Heart right ventricle (tissue), 16 donors: ENCODE measurements around the gene LGR6. TPM values are rescaled to one million over a fixed set of nuclear protein-coding genes. Genes with fewer than 3 reads are reported as not detected.

Source experiments
- ATAC-seq, 8 donors: fragments of 200-7000 bp; cut with Tn5 transposase; one replicate each; pipeline ENCODE4 v1.9.1; 2020; ENCODE audit warnings: mild to moderate bottlenecking in 8 of 8, moderate library complexity in 8 of 8, moderate number of reproducible peaks in 1 of 8
- DNase-seq, 2 donors: peaks; one replicate each; pipeline ENCODE4 v3.0.0-alpha.2; 2020
- H3K27ac ChIP-seq, 10 donors: fragments of 200-600 bp; sonication (generic) in 2 of 10; one replicate each; pipeline versions ENCODE4 v1.5.0 to v1.8.0; 2020 to 2022; ENCODE audit warnings: mild to moderate bottlenecking in 3 of 10
- H3K27me3 ChIP-seq, 7 donors: fragments of 200-600 bp; one replicate each; pipeline ENCODE4 v1.8.0; 2021 to 2022; ENCODE audit warnings: mild to moderate bottlenecking in 2 of 7
- H3K36me3 ChIP-seq, 9 donors: fragments of 200-600 bp; sonication (generic) in 1 of 9; one replicate each; pipeline versions ENCODE4 v1.5.0 to v1.8.0; 2020 to 2022; ENCODE audit warnings: mild to moderate bottlenecking in 2 of 9
- H3K4me1 ChIP-seq, 9 donors: fragments of 200-600 bp; sonication (generic) in 1 of 9; one replicate each; pipeline versions ENCODE4 v1.5.0 to v1.8.0; 2020 to 2022; ENCODE audit warnings: mild to moderate bottlenecking in 4 of 9
- H3K4me3 ChIP-seq, 10 donors: fragments of 200-600 bp; sonication (generic) in 2 of 10; one replicate each; pipeline versions ENCODE4 v1.5.0 to v1.8.0; 2020 to 2022; ENCODE audit warnings: mild to moderate bottlenecking in 7 of 10, moderate library complexity in 2 of 10
- H3K9me3 ChIP-seq, 11 donors: fragments of 200-600 bp in 10 of 11; sonication (generic) in 2 of 11; one replicate each; pipeline versions ENCODE4 v1.5.0 to v1.8.0; 2013 to 2022; ENCODE audit warnings: mild to moderate bottlenecking in 2 of 11, control low read depth in 1 of 11, moderate library complexity in 1 of 11
- CTCF ChIP-seq, 9 donors: fragments of 200-600 bp; sonication (generic) in 2 of 9; IDR thresholded peaks; one replicate each; pipeline versions ENCODE4 v1.5.0 to v1.8.0; 2021 to 2022; ENCODE audit warnings: antibody characterized with exemption in 9 of 9, mild to moderate bottlenecking in 5 of 9, moderate library complexity in 1 of 9
- WGBS, 2 donors: extraction: QIAGEN DNeasy Blood & Tissue Kit; methylation state at CpG; one replicate each; pipeline ENCODE4 v1.1.7; 2013; ENCODE audit warnings: inconsistent platforms in 1 of 2; 5-methylcytosine and 5-hydroxymethylcytosine counted together
- intact Hi-C, 10 donors: fragments of 100-400 bp; cut with DNase I; formaldehyde crosslinking; loops; one replicate each; pipeline versions ENCODE4 v1.11.1 to v1.14.2; 2022
- polyA plus RNA-seq, 2 donors: library from polyadenylated mRNA; stranded (reverse); fragments of 200-250 nt; gene quantifications; one replicate each; pipeline ENCODE4 v1.2.3, GENCODE V29; 2013
- total RNA-seq, 10 donors: library from RNA; stranded (reverse); fragmentation: NEBNext Ultra II Directional in 3 of 10; extraction: Animal tissue kit (Norgen Biotek cat#: 25700) in 3 of 10; gene quantifications; one replicate each; pipeline versions ENCODE4 v1.2.1 to v1.2.4, GENCODE V29; 2021 to 2023
- donor health status: Arrhythmogenic right ventricular cardiomyopathy.
- donor health status: ischemic (EF 13 %, LVEDD 7.1; RV severe dilation, severe dysfunction).
- donor health status: healthy with polysubstance abuse.
- donor health status: DM: no; HTN: yes; CAD: no.
- donor health status: DM: no; HTN: no; CAD: no.
- donor health status: ischemic (EF 25% LVEDD 6.9; RV normal size, moderate dysfunction).
- donor health status: ischemic (EF 25% LVEDD 5.7; RV mildly dilated, moderate dysfunction).
- donor health status: healthy.
- donor health status: DM: yes; HTN: yes; CAD: no.
- donor health status: Ischemic cardiomyopathy.
- donor health status: ischemic (EF 35%, LVEDD 5.7; RV mildly dilated, moderate dysfunction).
- donor health status: nonischemic (EF 11% LVEDD 7.7; RV severe dilation, severe dysfunction).
- donor health status: DM: yes; HTN: yes; CAD: no.
- donor health status: PGD.
- donor health status: ischemic (EF 29% LVEDD 5.4; RV normal size, mild dysfunction).
- donor health status: nonischemic (EF 23%, LVEDD 6.1; RV moderate dilation, normal function).

LGR6 gene
- total and polyA plus RNA-seq, 12 donors = 0.19 to 13.5 (median 2.2) TPM

GRCh38 chr1:202281316-202282024, 87.9 kb downstream of the LGR6 start:
- H3K36me3 ChIP-seq = no peaks in the 10 kb centered on the region
- DNase-seq (no peak), ATAC-seq (no peak)
- no peak overlapping the region for H3K27ac ChIP-seq
- TF ChIP-seq CTCF (IDR thresholded peaks at IDR 0.05) = no peak
- WGBS, 2 donors = 65 to 68% methylated on average over 5 of the region's 5 CpGs
- intact Hi-C loops = no loop called here
- no peak overlapping the region for H3K4me3 ChIP-seq
- H3K27me3 ChIP-seq = peaks cover 0 to 11% (median 0%) of the 10 kb centered on the region in 7 donors
- no peaks in the 10 kb centered on the region for H3K9me3 ChIP-seq
- peaks cover 0 to 31% (median 5%) of the 10 kb centered on the region in 9 donors for H3K4me1 ChIP-seq

- Histone ChIP-seq H3K27me3 (peaks cover 0 to 11% (median 0%) of the 10 kb centered on the region in 7 donors), H3K36me3 (no peaks in the 10 kb centered on the region), H3K4me3 (no peak overlapping the region), H3K27ac (no peak overlapping the region), H3K4me1 (peaks cover 0 to 35% (median 9%) of the 10 kb centered on the region in 9 donors), H3K9me3 (no peaks in the 10 kb centered on the region)
- DNase-seq = no peak
- ATAC-seq = no peak
- WGBS, 2 donors = 85 to 88% methylated on average over 5 of the region's 5 CpGs
- no peak for TF ChIP-seq CTCF (IDR thresholded peaks at IDR 0.05)
- intact Hi-C loops = no loop called here
These were observed 88.4 kb downstream of the LGR6 start for GRCh38 chr1:202282025-202282371.

GRCh38 chr1:202282596-202283283, 89.1 kb downstream of the LGR6 start:
- Histone ChIP-seq H3K27me3 (peaks cover 0 to 11% (median 0%) of the 10 kb centered on the region in 7 donors), H3K4me3 (no peak overlapping the region), H3K36me3 (no peaks in the 10 kb centered on the region), H3K9me3 (no peaks in the 10 kb centered on the region), H3K27ac (no peak overlapping the region), H3K4me1 (peaks cover 0 to 38% (median 11%) of the 10 kb centered on the region in 9 donors)
- no peak for ATAC-seq
- TF ChIP-seq CTCF (IDR thresholded peaks at IDR 0.05) = no peak
- WGBS, 2 donors = 89 to 96% methylated on average over 7 of the region's 7 CpGs
- intact Hi-C loops = no loop called here
- no peak for DNase-seq

- intact Hi-C loops = no loop called here
- peaks cover 0 to 38% (median 11%) of the 10 kb centered on the region in 9 donors for H3K4me1 ChIP-seq
- TF ChIP-seq CTCF (IDR thresholded peaks at IDR 0.05) = no peak
- H3K27me3 ChIP-seq = peaks cover 0 to 11% (median 0%) of the 10 kb centered on the region in 7 donors
- no peak overlapping the region for H3K27ac ChIP-seq
- 58 to 72% methylated on average over 10 of the region's 10 CpGs for WGBS, 2 donors
- H3K9me3 ChIP-seq = no peaks in the 10 kb centered on the region
- H3K4me3 ChIP-seq = no peak overlapping the region
- ATAC-seq = no peak
- no peak for DNase-seq
- no peaks in the 10 kb centered on the region for H3K36me3 ChIP-seq
These were observed 89.8 kb downstream of the LGR6 start for GRCh38 chr1:202283379-202283844.
